ENCODE results near the gene IQGAP2.

The IQGAP2 gene

GRCh38 chr5:76723266-76723665 is 320.2 kb downstream of the IQGAP2 start:
- H3K4me3 ChIP-seq (ENCODE audit: insufficient read depth, low read length, poor library complexity, severe bottlenecking): no peak overlapping the region

GRCh38 chr5:76723906-76724305 is 320.8 kb downstream of the IQGAP2 start:
- Histone ChIP-seq H3K4me2 (ENCODE audit: low read depth, low read length, poor library complexity, severe bottlenecking) (no peak overlapping the region), H3K27ac (ENCODE audit: low read depth, low read length) (no peak overlapping the region), H3K4me3 (ENCODE audit: insufficient read depth, low read length, poor library complexity, severe bottlenecking) (no peak overlapping the region), H3K27me3 (ENCODE audit: low read length) (no peaks in the 10 kb centered on the region), H3K9me2 (replicated peaks; ENCODE audit: insufficient read depth, low read length) (no peaks in the 10 kb centered on the region), H3K9ac (ENCODE audit: low read length) (no peak overlapping the region), H3K36me3 (ENCODE audit: low read length) (no peaks in the 10 kb centered on the region), H2AFZ (ENCODE audit: low read depth, low read length, severe bottlenecking) (no peak overlapping the region), H3K79me2 (ENCODE audit: insufficient read depth, low read length) (no peaks in the 10 kb centered on the region), H4K20me1 (ENCODE audit: low read depth, low read length) (no peaks in the 10 kb centered on the region), H3K9me3 (ENCODE audit: insufficient read depth, low read length) (no peaks in the 10 kb centered on the region), H3F3A (ENCODE audit: insufficient read depth) (no peaks in the 10 kb centered on the region)
- TF ChIP-seq, protein P1, sequence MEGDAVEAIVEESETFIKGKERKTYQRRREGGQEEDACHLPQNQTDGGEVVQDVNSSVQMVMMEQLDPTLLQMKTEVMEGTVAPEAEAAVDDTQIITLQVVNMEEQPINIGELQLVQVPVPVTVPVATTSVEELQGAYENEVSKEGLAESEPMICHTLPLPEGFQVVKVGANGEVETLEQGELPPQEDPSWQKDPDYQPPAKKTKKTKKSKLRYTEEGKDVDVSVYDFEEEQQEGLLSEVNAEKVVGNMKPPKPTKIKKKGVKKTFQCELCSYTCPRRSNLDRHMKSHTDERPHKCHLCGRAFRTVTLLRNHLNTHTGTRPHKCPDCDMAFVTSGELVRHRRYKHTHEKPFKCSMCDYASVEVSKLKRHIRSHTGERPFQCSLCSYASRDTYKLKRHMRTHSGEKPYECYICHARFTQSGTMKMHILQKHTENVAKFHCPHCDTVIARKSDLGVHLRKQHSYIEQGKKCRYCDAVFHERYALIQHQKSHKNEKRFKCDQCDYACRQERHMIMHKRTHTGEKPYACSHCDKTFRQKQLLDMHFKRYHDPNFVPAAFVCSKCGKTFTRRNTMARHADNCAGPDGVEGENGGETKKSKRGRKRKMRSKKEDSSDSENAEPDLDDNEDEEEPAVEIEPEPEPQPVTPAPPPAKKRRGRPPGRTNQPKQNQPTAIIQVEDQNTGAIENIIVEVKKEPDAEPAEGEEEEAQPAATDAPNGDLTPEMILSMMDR (IDR thresholded peaks at IDR 0.05; ENCODE audit: insufficient read depth, low read length, poor library complexity, severe bottlenecking): no peak
- no peak for TF ChIP-seq EZH2phosphoT487 (conservative IDR thresholded peaks at IDR 0.05; ENCODE audit: low read length)

More at GRCh38 chr5:76723266-76723665, 320.2 kb downstream of the IQGAP2 start:
- H4K20me1 ChIP-seq (ENCODE audit: low read depth, low read length): no peaks in the 10 kb centered on the region
- no peak overlapping the region for H2AFZ ChIP-seq (ENCODE audit: low read depth, low read length, severe bottlenecking)
- H3K79me2 ChIP-seq (ENCODE audit: insufficient read depth, low read length): no peaks in the 10 kb centered on the region
- no peaks in the 10 kb centered on the region for H3K9me2 ChIP-seq (replicated peaks; ENCODE audit: insufficient read depth, low read length)
- no peaks in the 10 kb centered on the region for H3K9me3 ChIP-seq (ENCODE audit: insufficient read depth, low read length)
- H3K4me2 ChIP-seq (ENCODE audit: low read depth, low read length, poor library complexity, severe bottlenecking): no peak overlapping the region
- H3K36me3 ChIP-seq (ENCODE audit: low read length): no peaks in the 10 kb centered on the region
- no peaks in the 10 kb centered on the region for H3F3A ChIP-seq (ENCODE audit: insufficient read depth)
- H3K27ac ChIP-seq (ENCODE audit: low read depth, low read length): no peak overlapping the region
- no peak for TF ChIP-seq EZH2phosphoT487 (conservative IDR thresholded peaks at IDR 0.05; ENCODE audit: low read length)
- TF ChIP-seq, protein P1 (IDR thresholded peaks at IDR 0.05; ENCODE audit: insufficient read depth, low read length, poor library complexity, severe bottlenecking): no peak
- no peaks in the 10 kb centered on the region for H3K27me3 ChIP-seq (ENCODE audit: low read length)
- H3K9ac ChIP-seq (ENCODE audit: low read length): no peak overlapping the region

GRCh38 chr5:76724871-76725270 is 321.8 kb downstream of the IQGAP2 start:
- Histone ChIP-seq H3K27ac (ENCODE audit: low read depth, low read length) (no peak overlapping the region), H3K9me3 (ENCODE audit: insufficient read depth, low read length) (peaks cover 6% of the 10 kb centered on the region; the same call in 1 of the 2 replicates), H2AFZ (ENCODE audit: low read depth, low read length, severe bottlenecking) (no peak overlapping the region), H3K79me2 (ENCODE audit: insufficient read depth, low read length) (no peaks in the 10 kb centered on the region), H4K20me1 (ENCODE audit: low read depth, low read length) (no peaks in the 10 kb centered on the region), H3K36me3 (ENCODE audit: low read length) (no peaks in the 10 kb centered on the region), H3K4me3 (ENCODE audit: insufficient read depth, low read length, poor library complexity, severe bottlenecking) (no peak overlapping the region), H3K9ac (ENCODE audit: low read length) (no peak overlapping the region), H3K27me3 (ENCODE audit: low read length) (no peaks in the 10 kb centered on the region), H3K9me2 (replicated peaks; ENCODE audit: insufficient read depth, low read length) (no peaks in the 10 kb centered on the region), H3K4me2 (ENCODE audit: low read depth, low read length, poor library complexity, severe bottlenecking) (no peak overlapping the region), H3F3A (ENCODE audit: insufficient read depth) (no peaks in the 10 kb centered on the region)
- TF ChIP-seq, protein P1 (IDR thresholded peaks at IDR 0.05; ENCODE audit: insufficient read depth, low read length, poor library complexity, severe bottlenecking): no peak
- no peak for TF ChIP-seq EZH2phosphoT487 (conservative IDR thresholded peaks at IDR 0.05; ENCODE audit: low read length)

Measured in SU-DHL-6 (cell line).